Activated T-cell treated with anti-CD3 and anti-CD28 coated beads, Interleukin-2, amount 50 U/mL, for 4 hours (primary cell): ENCODE results near the gene POLA1. TPM values are rescaled to one million over a fixed set of nuclear protein-coding genes. Genes with fewer than 3 reads are reported as not detected.
"Not testable (repeated sequence)": the region's sequence is repeated elsewhere in the genome, so short reads cannot be mapped to it uniquely, and the experiment has no call there.

Source experiments
- ATAC-seq, 2 donors: fragments of 200-7000 bp; cut with Tn5 transposase; one replicate each; pipeline ENCODE4 v1.10.0; 2021
- DNase-seq: peaks from one replicate; pipeline ENCODE4 v3.0.0-alpha.2; 2020
- H3K27me3 Mint-ChIP-seq: one replicate; pipeline ENCODE4 v1.8.0; 2021; ENCODE audit warnings: low read depth, mixed read lengths
- H3K36me3 Mint-ChIP-seq: one replicate; pipeline ENCODE4 v1.8.0; 2022; ENCODE audit warnings: mixed read lengths; ENCODE audit not compliant: insufficient read depth
- H3K4me1 Mint-ChIP-seq: one replicate; pipeline ENCODE4 v1.8.0; 2021; ENCODE audit warnings: low read depth, mixed read lengths
- H3K4me3 Mint-ChIP-seq: one replicate; pipeline ENCODE4 v1.8.0; 2021; ENCODE audit warnings: mild to moderate bottlenecking, moderate library complexity, mixed read lengths
- H3K9me3 Mint-ChIP-seq: one replicate; pipeline ENCODE4 v1.8.0; 2021; ENCODE audit warnings: mixed read lengths
- total RNA-seq, 3 donors: library from RNA; stranded (reverse); gene quantifications; one replicate each; pipeline ENCODE4 v1.2.1, GENCODE V29; 2021

Gene POLA1
- total RNA-seq, 3 donors from 2014 or later, result 28.9 to 32.3 (median 30.3) TPM

DNA sequence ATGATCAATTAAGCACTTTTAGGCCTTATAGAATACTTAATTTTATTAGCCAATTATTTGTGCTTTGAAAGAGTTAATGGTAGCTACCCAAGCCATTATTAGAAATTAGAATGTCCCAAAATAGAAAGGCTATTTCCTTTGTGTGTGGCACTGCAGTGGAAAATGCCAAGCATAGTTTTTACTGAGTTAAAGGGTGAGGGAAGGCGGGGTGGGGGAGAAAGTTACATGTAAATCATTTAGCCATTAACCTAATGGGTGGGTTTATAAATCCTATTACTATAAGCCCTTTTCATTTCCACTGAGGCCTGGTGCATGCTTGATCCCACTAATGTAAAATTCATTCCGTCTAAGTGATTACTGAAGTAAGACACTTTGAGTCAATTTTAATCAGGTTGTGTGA, 105.8 kb downstream of the POLA1 start:
- Mint-ChIP-seq H3K4me3 (no peak overlapping the region), H3K9me3 (no peaks in the 10 kb centered on the region), H3K4me1 (no peaks in the 10 kb centered on the region), H3K27me3 (no peaks in the 10 kb centered on the region), H3K36me3 (peaks cover 23% of the 10 kb centered on the region)
- DNase-seq (no peak), ATAC-seq (no peak)

DNA sequence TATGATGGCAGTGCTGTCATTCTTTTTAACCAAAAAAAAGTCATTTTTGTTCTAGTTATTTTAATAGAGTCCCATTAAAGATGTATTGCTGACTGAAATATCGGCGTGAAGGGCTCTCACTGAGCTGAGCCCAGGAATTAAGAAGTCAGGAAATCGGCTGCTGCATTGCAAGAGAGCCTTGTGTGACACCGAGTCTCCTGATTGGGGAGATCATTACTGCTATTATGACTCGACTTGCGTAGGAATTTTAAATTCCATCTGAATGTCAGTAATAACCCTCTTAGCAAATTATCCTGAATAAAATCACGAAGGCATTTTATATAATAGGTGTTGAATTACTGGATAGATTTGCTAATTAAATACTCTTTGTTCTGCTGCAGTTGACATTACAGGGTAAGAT, 111.5 kb downstream of the POLA1 start:
- no peak overlapping the region for H3K4me3 Mint-ChIP-seq
- no peaks in the 10 kb centered on the region for H3K9me3 Mint-ChIP-seq
- peaks cover 4% of the 10 kb centered on the region for H3K4me1 Mint-ChIP-seq
- no peaks in the 10 kb centered on the region for H3K27me3 Mint-ChIP-seq
- DNase-seq (no peak), ATAC-seq (no peak)
- H3K36me3 Mint-ChIP-seq, result peaks cover 11% of the 10 kb centered on the region

DNA sequence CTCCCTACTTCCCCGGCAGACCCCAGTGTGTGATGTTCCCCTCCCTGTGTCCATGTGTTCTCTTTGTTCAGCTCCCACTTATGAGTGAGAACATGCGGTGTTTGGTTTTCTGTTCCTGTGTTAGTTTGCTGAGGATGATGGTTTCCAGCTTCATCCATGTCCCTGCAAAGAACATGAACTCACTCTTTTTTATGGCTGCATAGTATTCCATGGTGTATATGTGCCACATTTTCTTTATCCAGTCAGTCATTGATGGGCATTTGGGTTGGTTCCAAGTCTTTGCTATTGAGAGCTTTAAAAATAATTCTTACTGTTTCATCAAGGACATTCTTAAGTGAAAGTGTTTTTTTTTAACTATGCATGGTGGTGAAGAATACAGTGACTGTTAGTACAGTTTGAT, 126.1 kb downstream of the POLA1 start:
- not testable (repeated sequence) for H3K9me3 Mint-ChIP-seq, H3K4me3 Mint-ChIP-seq, H3K4me1 Mint-ChIP-seq, H3K27me3 Mint-ChIP-seq, ATAC-seq, DNase-seq
- H3K36me3 Mint-ChIP-seq, result peaks cover 14% of the 10 kb centered on the region

DNA sequence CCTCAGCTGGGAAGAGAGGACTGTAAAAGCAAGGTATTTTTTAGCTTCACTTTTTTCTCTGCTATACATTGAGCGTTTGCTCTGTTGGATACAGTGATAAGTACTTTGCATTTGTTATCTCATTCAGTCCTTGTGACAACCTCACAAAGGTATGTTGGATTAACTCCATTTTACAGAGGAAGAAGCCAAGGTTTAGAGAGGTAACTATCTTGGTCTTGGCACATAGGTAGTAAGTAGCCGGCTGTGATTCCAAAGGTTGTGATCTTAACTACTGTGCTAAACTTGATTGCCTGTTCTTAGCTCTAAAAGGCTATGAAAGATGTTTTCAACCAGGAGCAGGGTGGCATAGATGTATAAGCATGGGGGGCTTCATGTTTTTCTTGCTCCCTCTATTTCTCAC, 134.4 kb downstream of the POLA1 start:
- no peak for ATAC-seq
- no peaks in the 10 kb centered on the region for H3K27me3 Mint-ChIP-seq

DNA sequence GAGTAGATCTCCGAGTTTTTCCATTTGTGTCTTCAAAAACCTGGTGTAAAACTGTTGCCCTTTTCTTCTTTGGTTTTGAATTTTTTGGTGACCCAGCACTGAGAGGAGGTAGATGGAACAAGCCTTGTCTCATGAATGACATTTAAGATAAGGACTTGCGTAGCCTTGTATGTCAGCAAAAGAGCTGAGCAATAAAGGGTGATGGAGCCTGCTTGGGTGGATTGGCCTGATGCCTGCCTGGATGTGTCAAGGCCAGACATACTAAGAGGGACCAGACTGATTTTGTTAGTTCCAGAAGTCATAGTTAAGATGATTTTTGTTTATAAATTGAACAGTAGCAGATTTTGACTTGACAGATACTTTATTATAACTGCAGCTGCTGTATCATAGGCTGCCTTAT, 134.9 kb downstream of the POLA1 start:
- peaks cover 27% of the 10 kb centered on the region for H3K36me3 Mint-ChIP-seq
- no peak for DNase-seq
- no peaks in the 10 kb centered on the region for H3K9me3 Mint-ChIP-seq
- ATAC-seq, result no peak
- H3K4me1 Mint-ChIP-seq, result no peaks in the 10 kb centered on the region
- no peaks in the 10 kb centered on the region for H3K27me3 Mint-ChIP-seq
- H3K4me3 Mint-ChIP-seq, result no peak overlapping the region

More for the DNA sequence above, 134.4 kb downstream of the POLA1 start:
- H3K4me1 Mint-ChIP-seq, result no peaks in the 10 kb centered on the region
- DNase-seq, result no peak
- H3K4me3 Mint-ChIP-seq, result no peak overlapping the region
- peaks cover 27% of the 10 kb centered on the region for H3K36me3 Mint-ChIP-seq
- no peaks in the 10 kb centered on the region for H3K9me3 Mint-ChIP-seq

DNA sequence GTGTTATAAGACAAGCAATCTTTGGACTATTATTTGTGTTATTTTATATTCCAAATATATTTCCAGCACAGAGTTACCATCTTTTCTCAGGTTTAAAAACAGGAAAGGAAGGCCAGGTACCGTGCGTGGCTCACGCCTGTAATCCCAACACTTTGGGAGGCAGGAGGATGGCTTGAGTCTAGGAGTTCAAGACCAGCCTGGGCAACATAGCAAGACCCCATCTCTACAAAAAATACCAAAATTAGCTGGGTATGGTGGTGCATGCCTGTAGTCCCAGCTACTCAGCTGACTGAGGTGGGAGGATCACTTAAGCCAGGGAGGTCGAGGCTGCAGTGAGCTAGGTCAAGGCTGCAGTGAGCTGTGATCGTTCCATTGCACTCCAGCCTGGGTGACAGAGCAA, 140.0 kb downstream of the POLA1 start:
- Mint-ChIP-seq H3K4me3 (no peak overlapping the region), H3K27me3 (no peaks in the 10 kb centered on the region), H3K36me3 (peaks cover 5% of the 10 kb centered on the region), H3K9me3 (no peaks in the 10 kb centered on the region), H3K4me1 (no peaks in the 10 kb centered on the region)
- ATAC-seq, result no peak
- DNase-seq, result no peak

DNA sequence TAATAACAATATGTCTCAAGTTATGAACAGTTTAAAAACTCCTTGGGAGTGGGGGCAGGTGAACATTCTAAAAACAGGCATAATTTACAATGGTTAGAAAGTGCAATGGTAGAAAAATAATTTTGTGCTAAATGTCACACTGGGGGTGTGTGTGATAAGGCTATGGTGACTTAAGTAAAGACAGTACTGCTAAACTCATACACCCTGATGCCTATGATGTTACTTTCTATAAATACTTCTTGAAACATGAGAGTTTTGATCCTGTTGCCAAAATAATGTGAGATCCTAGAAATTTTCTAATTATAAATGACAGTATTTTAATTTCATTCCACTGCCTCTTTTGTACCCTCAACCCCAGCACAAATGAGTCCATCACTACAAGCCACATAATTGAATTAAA, 144.2 kb downstream of the POLA1 start:
- H3K27me3 Mint-ChIP-seq, result no peaks in the 10 kb centered on the region
- no peaks in the 10 kb centered on the region for H3K4me1 Mint-ChIP-seq
- DNase-seq, result no peak
- H3K36me3 Mint-ChIP-seq, result no peaks in the 10 kb centered on the region
- no peaks in the 10 kb centered on the region for H3K9me3 Mint-ChIP-seq
- H3K4me3 Mint-ChIP-seq, result no peak overlapping the region
- ATAC-seq, result no peak

DNA sequence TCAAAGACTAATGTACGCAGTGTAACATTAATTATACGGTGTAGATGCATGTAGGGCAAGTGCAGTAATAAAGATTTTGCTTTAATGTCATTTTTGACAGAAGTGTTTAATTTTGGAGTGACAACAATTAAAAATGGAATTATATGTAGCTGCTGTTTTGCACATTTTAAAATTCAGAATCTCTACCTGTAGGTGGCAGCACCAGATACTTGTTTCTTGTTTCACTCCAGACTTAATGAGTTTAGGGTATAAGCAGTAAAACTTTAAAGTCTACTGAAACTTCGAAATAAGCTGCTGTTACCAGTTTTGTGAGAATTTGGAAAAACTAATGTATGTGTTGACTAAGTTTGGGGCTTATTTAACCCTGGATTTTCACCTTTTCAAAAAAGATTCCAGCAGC, 144.9 kb downstream of the POLA1 start:
- Mint-ChIP-seq H3K4me3 (no peak overlapping the region), H3K27me3 (no peaks in the 10 kb centered on the region), H3K4me1 (no peaks in the 10 kb centered on the region), H3K9me3 (no peaks in the 10 kb centered on the region), H3K36me3 (no peaks in the 10 kb centered on the region)
- DNase-seq (no peak), ATAC-seq (no peak)

DNA sequence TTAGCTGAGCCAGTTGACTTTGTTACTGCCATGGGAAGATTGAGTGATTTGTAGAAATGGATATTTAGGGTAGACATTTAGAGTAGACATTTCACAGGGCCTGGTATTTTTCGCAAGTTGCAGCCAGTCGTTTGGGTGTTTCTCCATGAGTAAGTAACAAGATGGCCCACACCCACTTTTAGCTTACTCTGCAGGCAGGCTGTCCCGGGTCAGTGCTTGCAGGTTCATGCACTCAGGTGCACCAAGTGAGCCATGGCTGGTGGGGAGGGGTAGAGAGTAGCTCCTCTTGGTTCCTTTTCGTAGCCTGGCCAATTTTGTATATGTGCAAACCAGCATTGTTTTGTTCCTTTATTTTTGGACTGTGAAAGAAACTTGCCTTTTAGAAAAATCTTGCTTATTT, 145.6 kb downstream of the POLA1 start:
- no peaks in the 10 kb centered on the region for H3K9me3 Mint-ChIP-seq
- DNase-seq (no peak), ATAC-seq (no peak)
- H3K4me3 Mint-ChIP-seq, result no peak overlapping the region
- no peaks in the 10 kb centered on the region for H3K4me1 Mint-ChIP-seq
- no peaks in the 10 kb centered on the region for H3K36me3 Mint-ChIP-seq
- H3K27me3 Mint-ChIP-seq, result no peaks in the 10 kb centered on the region

DNA sequence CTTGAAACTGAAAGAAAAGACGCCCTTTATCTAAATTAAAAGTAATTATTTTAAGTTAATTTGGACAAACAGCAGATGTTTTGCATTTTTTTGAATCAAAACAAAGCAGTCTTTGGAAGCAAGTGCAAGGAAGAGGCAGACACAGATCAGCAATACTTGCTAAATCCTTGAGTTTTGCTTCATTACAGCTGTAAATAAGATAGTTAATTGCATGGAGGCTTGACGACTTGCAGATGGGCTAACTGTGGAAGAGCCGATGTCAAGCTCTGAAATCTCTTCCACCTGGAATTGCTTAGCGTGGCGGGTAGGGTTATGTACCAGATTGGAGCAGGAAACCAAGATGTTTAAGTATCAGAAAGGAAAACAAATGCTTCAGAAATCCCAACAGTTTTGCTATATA, 148.8 kb downstream of the POLA1 start:
- H3K9me3 Mint-ChIP-seq, result no peaks in the 10 kb centered on the region
- no peaks in the 10 kb centered on the region for H3K27me3 Mint-ChIP-seq
- DNase-seq (no peak), ATAC-seq (no peak)
- no peak overlapping the region for H3K4me3 Mint-ChIP-seq
- peaks cover 4% of the 10 kb centered on the region for H3K36me3 Mint-ChIP-seq
- H3K4me1 Mint-ChIP-seq, result no peaks in the 10 kb centered on the region

DNA sequence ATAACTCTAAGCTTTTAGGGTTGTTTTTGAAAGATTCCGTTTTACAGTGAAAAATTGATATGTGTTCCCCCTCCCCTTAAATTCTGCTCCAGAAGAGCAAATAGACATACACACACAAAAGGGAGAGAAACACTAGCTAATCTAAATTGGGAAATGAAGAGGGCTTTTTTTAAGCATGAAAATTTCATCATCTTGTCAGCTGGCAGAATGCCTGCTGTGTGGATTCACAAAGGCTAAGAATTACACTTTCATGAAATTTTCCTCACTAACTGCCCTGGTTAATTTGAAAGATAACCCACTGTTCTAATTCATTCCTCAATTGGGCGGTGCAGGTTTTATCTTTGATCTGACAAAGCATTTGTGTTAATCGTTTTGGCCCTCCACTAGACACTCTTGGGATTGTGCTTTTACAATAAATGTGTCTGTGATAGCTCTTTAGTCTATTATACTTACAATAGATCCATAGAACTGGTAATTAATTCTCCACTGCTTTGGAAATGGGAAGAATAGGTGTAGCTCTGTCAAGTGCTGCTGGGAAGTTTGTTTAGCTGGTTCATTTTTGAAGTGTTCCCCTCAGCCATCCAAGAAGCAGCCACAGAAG, 152.9 kb downstream of the POLA1 start:
- no peaks in the 10 kb centered on the region for H3K9me3 Mint-ChIP-seq
- H3K36me3 Mint-ChIP-seq, result peaks cover 4% of the 10 kb centered on the region
- ATAC-seq (no peak), DNase-seq (no peak)
- H3K4me1 Mint-ChIP-seq, result no peaks in the 10 kb centered on the region
- no peak overlapping the region for H3K4me3 Mint-ChIP-seq
- H3K27me3 Mint-ChIP-seq, result no peaks in the 10 kb centered on the region

DNA sequence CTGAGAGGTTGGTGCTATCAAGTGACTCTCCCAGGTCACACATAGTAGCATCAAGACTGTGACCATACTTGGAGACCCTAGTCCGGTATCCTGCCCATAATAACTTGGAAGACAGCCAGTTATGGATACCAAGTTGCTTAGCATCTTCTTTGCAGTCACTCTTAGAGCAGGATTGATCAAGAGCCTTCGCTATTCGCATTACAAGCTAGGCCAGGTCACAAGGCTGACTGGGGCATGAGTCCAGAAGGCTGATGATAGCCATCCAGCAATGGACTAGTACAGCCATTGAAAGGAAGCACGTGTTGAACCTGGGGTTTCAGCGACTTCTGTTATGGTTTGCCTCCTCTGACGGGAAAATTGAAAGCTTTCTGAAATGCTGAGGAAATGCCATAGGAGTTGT, 157.6 kb downstream of the POLA1 start:
- Mint-ChIP-seq H3K4me3 (no peak overlapping the region), H3K27me3 (no peaks in the 10 kb centered on the region), H3K4me1 (no peaks in the 10 kb centered on the region), H3K36me3 (peaks cover 7% of the 10 kb centered on the region), H3K9me3 (no peaks in the 10 kb centered on the region)
- DNase-seq, result no peak
- no peak for ATAC-seq

DNA sequence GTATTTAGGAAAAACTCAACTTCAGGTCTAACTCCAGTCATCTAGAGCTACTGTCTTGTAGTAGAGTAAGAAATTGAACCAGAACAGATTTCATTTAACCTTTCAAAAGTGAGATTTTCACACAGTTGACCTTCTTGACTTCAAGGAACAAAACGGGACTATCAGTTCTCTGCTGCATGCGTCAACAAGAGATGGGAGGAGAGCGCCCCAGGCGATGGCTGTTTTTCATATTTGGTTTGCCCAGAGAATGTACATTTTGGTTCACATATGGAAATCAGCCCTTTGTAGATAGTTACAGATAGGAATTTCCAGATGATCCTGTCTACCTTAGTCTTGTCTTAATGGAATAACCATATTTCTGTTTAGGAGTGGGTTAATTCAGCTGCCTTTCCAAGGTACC, 158.1 kb downstream of the POLA1 start:
- DNase-seq (no peak), ATAC-seq (no peak)
- Mint-ChIP-seq H3K27me3 (no peaks in the 10 kb centered on the region), H3K9me3 (no peaks in the 10 kb centered on the region), H3K4me1 (no peaks in the 10 kb centered on the region), H3K4me3 (no peak overlapping the region), H3K36me3 (peaks cover 7% of the 10 kb centered on the region)

DNA sequence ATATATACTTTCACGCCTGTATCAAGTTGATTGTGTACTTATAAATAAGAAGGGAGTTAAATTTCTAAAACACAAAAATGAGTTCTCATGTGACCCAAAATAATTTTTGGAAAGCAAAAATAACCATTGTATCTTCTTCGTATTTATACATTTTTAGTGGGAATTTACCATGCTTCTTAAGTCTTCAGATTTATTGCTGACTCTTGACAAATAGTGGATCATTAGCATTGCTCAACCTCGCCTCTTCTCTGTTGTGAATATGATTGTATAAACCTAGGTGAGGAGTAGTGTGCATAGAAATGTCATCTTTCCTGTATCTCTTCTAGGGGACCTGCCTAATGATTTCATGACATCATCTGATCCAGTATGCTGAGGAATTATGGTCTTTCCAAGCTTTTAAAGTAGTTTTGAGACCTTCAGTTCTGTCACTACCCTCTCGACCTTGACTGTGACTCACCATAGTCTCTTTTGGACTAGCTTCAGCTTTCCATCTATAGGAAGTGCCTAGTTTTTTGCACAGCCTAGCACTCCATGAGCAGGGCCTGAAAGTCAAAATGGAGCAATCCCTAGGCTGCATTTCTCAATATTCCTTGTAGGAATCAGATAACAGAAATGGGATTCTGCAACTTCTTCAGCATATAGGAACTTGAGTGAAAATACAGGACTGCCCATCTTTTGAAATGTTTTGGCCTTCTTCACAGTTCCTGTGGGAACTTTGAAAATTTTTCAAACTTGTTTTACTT, 164.5 kb downstream of the POLA1 start:
- no peaks in the 10 kb centered on the region for H3K27me3 Mint-ChIP-seq
- no peak overlapping the region for H3K4me3 Mint-ChIP-seq
- peaks cover 5% of the 10 kb centered on the region for H3K36me3 Mint-ChIP-seq
- H3K4me1 Mint-ChIP-seq, result no peaks in the 10 kb centered on the region
- DNase-seq (no peak), ATAC-seq (no peak)
- no peaks in the 10 kb centered on the region for H3K9me3 Mint-ChIP-seq

DNA sequence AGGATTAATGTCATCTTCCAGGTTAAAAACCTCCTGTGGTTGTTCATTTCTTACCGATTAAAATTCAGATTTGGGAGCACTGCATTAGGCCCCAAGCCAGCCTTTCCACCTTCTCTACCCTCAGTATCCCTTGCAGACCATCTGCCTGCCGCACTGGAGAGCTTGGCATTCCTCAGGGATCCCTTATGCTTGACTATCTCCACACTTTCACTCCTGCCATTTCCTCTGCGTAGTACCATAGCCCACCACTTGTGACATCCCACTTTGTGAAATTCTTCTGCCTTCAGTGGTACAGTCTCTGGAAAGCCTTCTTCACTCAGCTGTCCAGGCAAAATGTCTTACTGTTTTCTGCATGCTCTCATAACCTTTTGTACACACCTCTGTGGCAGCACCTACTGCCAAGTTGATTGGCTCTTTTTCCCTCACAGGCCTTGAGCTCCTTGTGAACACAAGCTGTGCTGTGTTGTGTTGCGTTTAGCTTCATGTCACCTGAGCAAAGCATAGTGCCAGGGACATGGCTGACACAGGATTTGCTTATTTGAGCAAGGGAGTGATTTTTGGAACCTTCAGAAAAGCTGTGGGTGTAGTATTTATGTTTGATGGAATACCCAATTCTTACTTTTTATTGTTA, 165.6 kb downstream of the POLA1 start:
- Mint-ChIP-seq H3K27me3 (no peaks in the 10 kb centered on the region), H3K4me3 (no peak overlapping the region), H3K4me1 (no peaks in the 10 kb centered on the region), H3K36me3 (peaks cover 5% of the 10 kb centered on the region), H3K9me3 (no peaks in the 10 kb centered on the region)
- ATAC-seq (no peak), DNase-seq (no peak)
